ENCODE data around the gene PAIP2B. TPM values are rescaled to one million over a fixed set of nuclear protein-coding genes. Genes with fewer than 3 reads are reported as not detected.
"Not testable (repeated sequence)": the region's sequence is repeated elsewhere in the genome, so short reads cannot be mapped to it uniquely, and the experiment has no call there.

PAIP2B gene, protein sequence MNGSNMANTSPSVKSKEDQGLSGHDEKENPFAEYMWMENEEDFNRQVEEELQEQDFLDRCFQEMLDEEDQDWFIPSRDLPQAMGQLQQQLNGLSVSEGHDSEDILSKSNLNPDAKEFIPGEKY
- 0.52 and 0.81 TPM in 2 replicates for total RNA-seq (2014; rRNA removed; shearing (Covaris generic))

DNA sequence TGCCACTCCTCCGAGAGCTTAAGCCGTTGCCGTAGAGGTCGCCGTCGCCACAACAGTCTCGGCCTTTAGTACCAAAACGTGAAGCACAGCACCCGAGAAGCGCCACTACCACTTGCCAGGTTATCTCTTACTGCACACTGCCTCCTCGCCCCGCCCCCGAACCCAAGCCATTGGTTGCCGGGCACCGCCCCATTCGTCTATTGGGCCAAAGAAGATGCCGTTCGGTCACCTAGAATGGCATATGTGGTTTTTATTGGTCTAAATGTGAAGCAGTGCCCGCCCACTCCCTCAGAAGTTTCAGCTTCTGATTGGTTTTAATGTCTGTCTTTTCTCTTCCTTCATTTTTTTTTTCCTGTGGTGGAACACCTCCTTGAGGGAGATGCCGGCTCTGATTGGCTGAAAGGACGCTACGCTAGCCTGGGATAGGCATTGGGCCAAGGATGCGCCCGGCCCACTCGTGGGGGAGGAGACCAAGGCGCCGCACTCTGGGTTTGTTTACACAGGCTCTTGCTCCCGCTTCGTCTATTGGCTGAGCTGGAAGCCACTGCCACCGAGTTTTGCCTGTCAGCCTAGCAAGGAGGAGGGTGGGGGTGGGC, at the start of gene PAIP2B:
Gene PAIP2B (minus strand): TSS at position 139 of the 596 bp plus-strand sequence. CDS start 24,514 bp downstream, outside the sequence.
- DNase-seq (ENCODE audit: low read depth), result peak; percentile 99

GRCh38 chr2:71275939-71276310, 49.0 kb upstream of the PAIP2B start:
- DNase-seq (ENCODE audit: low read depth), result no peak

DNA sequence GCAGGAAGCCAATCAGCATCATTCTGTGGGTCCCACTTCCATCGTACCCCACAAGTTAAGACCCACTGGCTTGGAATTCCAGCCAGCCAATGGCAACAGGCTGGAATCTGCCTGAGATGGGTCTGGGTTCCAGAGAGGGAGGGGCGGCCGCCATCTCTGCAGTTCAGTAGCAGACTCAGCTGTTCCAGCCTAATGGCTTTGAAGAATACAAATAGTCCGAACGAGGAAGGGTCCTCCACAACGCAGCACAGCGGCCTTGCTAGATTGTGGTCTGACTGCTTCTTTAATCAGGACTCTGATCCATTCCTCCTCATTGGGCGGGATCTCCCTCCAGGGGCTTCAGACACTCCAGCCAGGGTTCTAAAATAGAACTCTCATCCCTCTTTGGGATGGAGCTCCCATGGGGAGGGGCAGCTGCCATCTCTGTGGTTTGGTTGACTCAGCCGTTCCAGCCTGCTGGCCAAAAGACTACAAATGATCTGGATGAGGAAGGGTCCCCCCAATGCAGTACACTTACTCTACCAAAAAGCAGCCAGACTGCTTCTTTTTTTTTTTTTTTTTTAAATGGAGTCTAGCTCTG, 42.7 kb upstream of the PAIP2B start:
- no peak for DNase-seq (ENCODE audit: low read depth)

- no peak for DNase-seq (ENCODE audit: low read depth)
These were observed 36.5 kb upstream of the PAIP2B start for GRCh38 chr2:71263386-71263785.

- DNase-seq (ENCODE audit: low read depth), result no peak
These were observed 34.6 kb upstream of the PAIP2B start for GRCh38 chr2:71261534-71261933.

DNA sequence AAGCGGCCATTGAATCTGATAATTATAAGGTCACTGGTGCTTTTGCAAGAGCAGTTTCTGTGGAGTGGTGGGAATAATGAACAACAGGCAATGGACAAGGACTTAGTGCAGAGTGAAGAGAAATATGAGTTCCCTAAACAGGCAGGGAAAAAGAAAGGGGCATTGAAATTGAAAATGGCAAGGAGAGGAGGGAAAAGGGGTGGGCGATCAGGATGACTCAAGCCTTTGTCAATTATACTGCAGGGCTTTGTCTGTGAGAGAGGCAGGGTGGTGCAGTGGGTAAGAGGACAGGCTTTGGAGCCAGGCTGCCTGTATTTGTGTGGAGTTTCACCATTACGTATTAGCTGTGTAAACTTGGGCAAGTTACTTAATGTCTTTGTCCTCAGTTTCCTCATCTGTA, 29.5 kb upstream of the PAIP2B start:
- no peak for DNase-seq (ENCODE audit: low read depth)

- no peak for DNase-seq (ENCODE audit: low read depth)
These were observed 27.9 kb upstream of the PAIP2B start for GRCh38 chr2:71254776-71255175.

GRCh38 chr2:71254078-71254477, 27.2 kb upstream of the PAIP2B start:
- no peak for DNase-seq (ENCODE audit: low read depth)

GRCh38 chr2:71253476-71253875, 26.6 kb upstream of the PAIP2B start:
- DNase-seq (ENCODE audit: low read depth), result no peak

GRCh38 chr2:71252862-71253261, 26.0 kb upstream of the PAIP2B start:
- no peak for DNase-seq (ENCODE audit: low read depth)

DNA sequence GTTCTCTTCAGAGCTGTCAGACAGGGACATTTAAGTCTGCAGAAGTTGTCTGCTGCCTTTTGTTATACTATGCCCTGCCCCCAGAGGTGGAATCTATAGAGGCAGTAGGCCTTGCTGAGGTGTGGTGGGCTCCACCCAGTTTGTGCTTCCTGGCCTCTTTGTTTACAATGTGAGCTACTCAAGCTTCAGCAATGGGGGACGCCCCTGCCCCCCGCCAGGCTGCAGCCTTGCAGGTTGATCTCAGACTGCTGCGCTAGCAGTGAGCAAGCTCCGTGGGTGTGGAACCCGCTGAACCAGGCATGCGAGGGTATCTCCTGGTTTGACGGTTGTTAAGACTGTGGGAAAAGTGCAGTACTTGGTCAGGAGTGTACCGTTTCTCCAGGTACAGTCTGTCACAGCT, 24.0 kb upstream of the PAIP2B start:
- DNase-seq (ENCODE audit: low read depth), result no peak

DNA sequence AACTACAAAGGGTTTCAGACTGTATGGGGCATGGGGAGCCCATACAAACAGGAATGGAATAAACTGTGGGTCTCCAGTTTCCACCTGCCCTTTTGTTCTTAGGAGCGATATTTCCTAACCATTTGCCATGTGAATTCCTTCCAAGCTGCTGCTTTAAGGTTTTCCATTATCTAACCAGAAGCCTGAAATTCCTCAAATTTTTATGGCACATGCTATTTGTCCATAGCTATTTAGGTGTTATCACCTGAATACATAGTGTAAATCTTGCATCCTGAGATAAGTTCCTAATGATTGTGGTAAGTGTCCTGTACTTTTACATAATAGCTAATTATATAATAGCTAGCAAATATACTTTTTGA, 17.4 kb upstream of the PAIP2B start:
- no peak for DNase-seq (ENCODE audit: low read depth)

GRCh38 chr2:71243634-71244301, 16.9 kb upstream of the PAIP2B start:
- no peak for DNase-seq (ENCODE audit: low read depth)

- DNase-seq (ENCODE audit: low read depth), result no peak
These were observed 13.9 kb upstream of the PAIP2B start for GRCh38 chr2:71240794-71241193.

GRCh38 chr2:71238089-71238488, 11.2 kb upstream of the PAIP2B start:
- DNase-seq (ENCODE audit: low read depth), result no peak

GRCh38 chr2:71235930-71236587, 9.2 kb upstream of the PAIP2B start:
- DNase-seq (ENCODE audit: low read depth), result no peak

- not testable (repeated sequence) for DNase-seq (ENCODE audit: low read depth)
These were observed 6.2 kb upstream of the PAIP2B start for GRCh38 chr2:71233072-71233471.

- peak; percentile 17 for DNase-seq (ENCODE audit: low read depth)
These were observed 573 bp downstream of the PAIP2B start for GRCh38 chr2:71226096-71226964.

GRCh38 chr2:71224935-71225334, 2.0 kb downstream of the PAIP2B start:
- no peak for DNase-seq (ENCODE audit: low read depth)

DNA sequence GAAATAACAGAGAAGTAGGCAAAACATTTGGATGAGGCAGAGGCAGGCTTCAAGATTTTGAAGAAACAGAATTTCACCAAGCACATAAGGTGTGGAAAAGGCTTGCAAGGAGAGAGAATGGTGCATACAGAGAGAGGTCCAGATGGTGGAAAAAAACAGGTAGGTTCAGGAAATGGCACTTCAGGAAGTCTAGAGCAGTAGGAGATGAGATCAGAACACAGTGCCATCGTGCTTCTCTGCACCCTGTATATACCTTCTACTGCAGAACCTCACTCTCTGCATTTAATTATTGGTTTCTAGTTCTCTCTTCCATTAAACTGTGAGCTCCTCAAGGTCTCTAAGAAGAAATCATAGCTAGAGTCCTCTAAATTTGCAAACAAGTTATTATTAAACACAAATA, 2.4 kb downstream of the PAIP2B start:
- DNase-seq (ENCODE audit: low read depth), result no peak

GRCh38 chr2:71223767-71224333, 3.1 kb downstream of the PAIP2B start:
- peak; percentile 50 for DNase-seq (ENCODE audit: low read depth)

Data from M059J (cell line).